Keratinocyte (primary cell): Measurements from ENCODE around the gene RNF34. TPM values are rescaled to one million over a fixed set of nuclear protein-coding genes. Genes with fewer than 3 reads are reported as not detected.

Experiments used
- DNase-seq: peaks from one replicate; pipeline ENCODE4 v3.0.0-alpha.2; 2011; ENCODE audit warnings: low read depth, missing footprints, low spot score
- FAIRE-seq: peaks from 2 replicates; lab custom pipeline; 2011; peaks lifted over from hg19 to GRCh38; lab: Jason Lieb, UNC
- H2AFZ ChIP-seq: 2 replicates; pipeline ENCODE4 v1.6.0; 2012; ENCODE audit warnings: low read length, control low read depth, inconsistent platforms; ENCODE audit not compliant: control insufficient read depth
- H3K27ac ChIP-seq: 2 replicates; pipeline ENCODE4 v1.5.1; 2011; ENCODE audit warnings: low read length; ENCODE audit not compliant: control insufficient read depth, insufficient read depth
- H3K27me3 ChIP-seq: 3 replicates; pipeline ENCODE4 v1.6.0; 2011; ENCODE audit warnings: low read length; ENCODE audit not compliant: control insufficient read depth, insufficient read depth; ENCODE audit errors: extremely low read depth
- H3K36me3 ChIP-seq, 2 experiments: 2 replicates in 1 of 2; 3 replicates in 1 of 2; pipeline ENCODE4 v1.5.1; 2011; ENCODE audit warnings: low read length in 2 of 2, mild to moderate bottlenecking in 1 of 2; ENCODE audit not compliant: control insufficient read depth in 2 of 2, insufficient read depth in 2 of 2; ENCODE audit errors: extremely low read depth in 1 of 2
- H3K4me1 ChIP-seq: 3 replicates; pipeline ENCODE4 v1.5.1; 2011; ENCODE audit warnings: low read length; ENCODE audit not compliant: control insufficient read depth, insufficient read depth; ENCODE audit errors: extremely low read depth
- H3K4me2 ChIP-seq: 3 replicates; pipeline ENCODE4 v1.6.0; 2011; ENCODE audit warnings: low read depth, low read length; ENCODE audit not compliant: control insufficient read depth, insufficient read depth; ENCODE audit errors: extremely low read depth
- H3K4me3 ChIP-seq, 3 experiments: fragments of 200-600 bp in 1 of 3; sonication (generic) in 1 of 3; 2 replicates in 2 of 3; 3 replicates in 1 of 3; pipeline ENCODE4 v1.5.1; 2011 to 2016; ENCODE audit warnings: low read length in 3 of 3, mild to moderate bottlenecking in 3 of 3, control low read depth in 2 of 3, inconsistent platforms in 1 of 3, low read depth in 1 of 3, mixed read lengths in 1 of 3, mixed run types in 1 of 3, moderate library complexity in 1 of 3; ENCODE audit not compliant: control insufficient read depth in 2 of 3, insufficient read depth in 2 of 3; ENCODE audit errors: extremely low read depth in 1 of 3
- H3K79me2 ChIP-seq: 2 replicates; pipeline ENCODE4 v1.6.0; 2012; ENCODE audit warnings: low read length; ENCODE audit not compliant: control insufficient read depth, insufficient read depth
- H3K9ac ChIP-seq: 3 replicates; pipeline ENCODE4 v1.6.0; 2011; ENCODE audit warnings: low read length; ENCODE audit not compliant: control insufficient read depth, insufficient read depth; ENCODE audit errors: extremely low read depth
- H3K9me1 ChIP-seq: 3 replicates; pipeline ENCODE4 v1.6.0; 2011; ENCODE audit warnings: low read length; ENCODE audit not compliant: control insufficient read depth, insufficient read depth; ENCODE audit errors: extremely low read depth
- H3K9me3 ChIP-seq: 2 replicates; pipeline ENCODE4 v1.5.1; 2012; ENCODE audit warnings: low read depth, low read length; ENCODE audit not compliant: control insufficient read depth
- H4K20me1 ChIP-seq: 3 replicates; pipeline ENCODE4 v1.6.0; 2011; ENCODE audit warnings: low read length; ENCODE audit not compliant: control insufficient read depth, insufficient read depth; ENCODE audit errors: extremely low read depth
- CTCF ChIP-seq, 3 experiments: IDR thresholded peaks in 1 of 3; conservative IDR thresholded peaks in 1 of 3; optimal IDR thresholded peaks in 1 of 3; 2 replicates in 2 of 3; 3 replicates in 1 of 3; pipeline versions ENCODE3 to v1.5.1; 2011; ENCODE audit warnings: low read length in 3 of 3, mild to moderate bottlenecking in 3 of 3, moderate library complexity in 2 of 3, control low read depth in 1 of 3, inconsistent platforms in 1 of 3; ENCODE audit not compliant: insufficient read depth in 2 of 3; ENCODE audit errors: extremely low read depth in 1 of 3
- EZH2 ChIP-seq: IDR thresholded peaks from one replicate; pipeline ENCODE4 v1.6.1; 2012; ENCODE audit warnings: inconsistent platforms, mild to moderate bottlenecking, low read length, moderate library complexity
- dilution Hi-C: fragments of 300-500 bp; cut with MboI; formaldehyde crosslinking; loops from one replicate; pipeline ENCODE4 v1.7.0; 2020; ENCODE audit warnings: low sequenced_read_pairs; ENCODE audit not compliant: extremely low pct_ligation_motif_present
- polyA minus RNA-seq, 3 experiments: library from RNA; depleted of rRNA, polyadenylated mRNA; stranded (reverse); fragments of >200 nt; gene quantifications; 1 replicate in 1 of 3; 2 replicates in 1 of 3; 3 replicates in 1 of 3; pipeline ENCODE4 v1.2.3, GENCODE V29; 2011
- polyA plus RNA-seq, 5 experiments: library from polyadenylated mRNA; depleted of rRNA in 3 of 5; stranded (reverse) in 3 of 5; stranded (forward) in 1 of 5; unstranded in 1 of 5; fragments of >200 nt; gene quantifications; 1 replicate in 1 of 5; 2 replicates in 3 of 5; 3 replicates in 1 of 5; pipeline versions ENCODE4 v1.2.1 to v1.2.3, GENCODE V29; 2011 to 2012; ENCODE audit warnings: missing spikeins in 2 of 5, low read depth in 1 of 5, low replicate concordance in 1 of 5

RNF34 gene
- polyA plus RNA-seq (39.0 to 49.0 TPM (median 49.0 TPM) in 3 replicates), polyA minus RNA-seq (84.3 to 295 TPM (median 139 TPM) in 3 replicates)
- 17.5 TPM for polyA plus RNA-seq (2011; ENCODE audit: low read depth)
- 30.3 and 31.3 TPM in 2 replicates for polyA plus RNA-seq (2011; cell fraction: cytosol; rRNA removed)
- polyA plus RNA-seq (2011; cell fraction: nucleus; rRNA removed) = 56.4 and 66.7 TPM in 2 replicates
- polyA plus RNA-seq (2012; ENCODE audit: low replicate concordance) = 26.7 and 57.6 TPM in 2 replicates
- 41.2 TPM for polyA minus RNA-seq (2011; cell fraction: cytosol; rRNA and poly(A)+ RNA removed)
- 47.1 and 55.9 TPM in 2 replicates for polyA minus RNA-seq (2011; cell fraction: nucleus; rRNA and poly(A)+ RNA removed)

GRCh38 chr12:121399391-121400331, at the start of gene RNF34:
TSS of gene RNF34 (plus strand) at chr12:121400118. CDS start at chr12:121400213, 95 bp downstream.
- Histone ChIP-seq H3K9ac (peak within 1 kb of the TSS; percentile 94), H3K4me2 (peak within 1 kb of the TSS; percentile 86), H3K4me1 (peaks cover 14% of the 10 kb centered on the region), H2AFZ (peak within 1 kb of the TSS; percentile 93), H4K20me1 (no peaks in the 10 kb centered on the region), H3K4me3 (peak within 1 kb of the TSS; percentile 69 to 97 (median 97)), H3K9me1 (no peaks in the 10 kb centered on the region), H3K79me2 (peaks cover 46% of the 10 kb centered on the region), H3K36me3 (peaks cover 2 to 7% of the 10 kb centered on the region in 2 experiments), H3K27me3 (no peaks in the 10 kb centered on the region), H3K9me3 (no peaks in the 10 kb centered on the region), H3K27ac (peak within 1 kb of the TSS; percentile 90)
- DNase-seq (peak; percentile 84), FAIRE-seq (no peak)
- TF ChIP-seq EZH2 = no peak
- peak in 1 of 3 experiments; percentile 16 for TF ChIP-seq CTCF (optimal IDR thresholded peaks at IDR 0.05 in 1 of 3, IDR thresholded peaks at IDR 0.05 in 1 of 3, conservative IDR thresholded peaks at IDR 0.05 in 1 of 3; ENCODE audit: extremely low read depth in 1 of 3, insufficient read depth in 2 of 3, low read length in 3 of 3)
- dilution Hi-C loops = no loop called here

GRCh38 chr12:121351820-121352681, 47.9 kb upstream of the RNF34 start, which contains the start of gene ANAPC5:
TSS of gene ANAPC5 (minus strand) at chr12:121352411. CDS start at chr12:121352340, 71 bp downstream.
- Histone ChIP-seq H3K9me1 (no peaks in the 10 kb centered on the region), H3K27ac (peak within 1 kb of the TSS; percentile 88), H3K79me2 (peaks cover 38% of the 10 kb centered on the region), H3K4me2 (peak within 1 kb of the TSS; percentile 84), H3K36me3 (peaks cover 0 to 4% of the 10 kb centered on the region in 2 experiments), H3K4me1 (peaks cover 8% of the 10 kb centered on the region), H3K9me3 (no peaks in the 10 kb centered on the region), H3K4me3 (peak within 1 kb of the TSS; percentile 97 to 99 (median 99)), H3K27me3 (no peaks in the 10 kb centered on the region), H4K20me1 (no peaks in the 10 kb centered on the region), H3K9ac (peak within 1 kb of the TSS; percentile 94), H2AFZ (peak within 1 kb of the TSS; percentile 98)
- DNase-seq (peak; percentile 93), FAIRE-seq (peak; percentile 76)
- TF ChIP-seq CTCF (optimal IDR thresholded peaks at IDR 0.05 in 1 of 3, IDR thresholded peaks at IDR 0.05 in 1 of 3, conservative IDR thresholded peaks at IDR 0.05 in 1 of 3; ENCODE audit: extremely low read depth in 1 of 3, insufficient read depth in 2 of 3, low read length in 3 of 3) (peak in 1 of 3 experiments; percentile 35), EZH2 (no peak)
- dilution Hi-C loops = no loop called here
